Stimulated activated CD4-positive, alpha-beta T cell treated with anti-CD3 and anti-CD28 coated beads, Interleukin-4, amount 100 ng/mL, for 48 hours (primary cell): ENCODE measurements around the gene GCKR.

Source experiments
- DNase-seq, 2 donors: peaks; one replicate each; pipeline ENCODE4 v3.0.0-alpha.2; 2020; ENCODE audit warnings: low read depth in 2 of 2

GCKR gene, protein sequence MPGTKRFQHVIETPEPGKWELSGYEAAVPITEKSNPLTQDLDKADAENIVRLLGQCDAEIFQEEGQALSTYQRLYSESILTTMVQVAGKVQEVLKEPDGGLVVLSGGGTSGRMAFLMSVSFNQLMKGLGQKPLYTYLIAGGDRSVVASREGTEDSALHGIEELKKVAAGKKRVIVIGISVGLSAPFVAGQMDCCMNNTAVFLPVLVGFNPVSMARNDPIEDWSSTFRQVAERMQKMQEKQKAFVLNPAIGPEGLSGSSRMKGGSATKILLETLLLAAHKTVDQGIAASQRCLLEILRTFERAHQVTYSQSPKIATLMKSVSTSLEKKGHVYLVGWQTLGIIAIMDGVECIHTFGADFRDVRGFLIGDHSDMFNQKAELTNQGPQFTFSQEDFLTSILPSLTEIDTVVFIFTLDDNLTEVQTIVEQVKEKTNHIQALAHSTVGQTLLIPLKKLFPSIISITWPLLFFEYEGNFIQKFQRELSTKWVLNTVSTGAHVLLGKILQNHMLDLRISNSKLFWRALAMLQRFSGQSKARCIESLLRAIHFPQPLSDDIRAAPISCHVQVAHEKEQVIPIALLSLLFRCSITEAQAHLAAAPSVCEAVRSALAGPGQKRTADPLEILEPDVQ

DNA sequence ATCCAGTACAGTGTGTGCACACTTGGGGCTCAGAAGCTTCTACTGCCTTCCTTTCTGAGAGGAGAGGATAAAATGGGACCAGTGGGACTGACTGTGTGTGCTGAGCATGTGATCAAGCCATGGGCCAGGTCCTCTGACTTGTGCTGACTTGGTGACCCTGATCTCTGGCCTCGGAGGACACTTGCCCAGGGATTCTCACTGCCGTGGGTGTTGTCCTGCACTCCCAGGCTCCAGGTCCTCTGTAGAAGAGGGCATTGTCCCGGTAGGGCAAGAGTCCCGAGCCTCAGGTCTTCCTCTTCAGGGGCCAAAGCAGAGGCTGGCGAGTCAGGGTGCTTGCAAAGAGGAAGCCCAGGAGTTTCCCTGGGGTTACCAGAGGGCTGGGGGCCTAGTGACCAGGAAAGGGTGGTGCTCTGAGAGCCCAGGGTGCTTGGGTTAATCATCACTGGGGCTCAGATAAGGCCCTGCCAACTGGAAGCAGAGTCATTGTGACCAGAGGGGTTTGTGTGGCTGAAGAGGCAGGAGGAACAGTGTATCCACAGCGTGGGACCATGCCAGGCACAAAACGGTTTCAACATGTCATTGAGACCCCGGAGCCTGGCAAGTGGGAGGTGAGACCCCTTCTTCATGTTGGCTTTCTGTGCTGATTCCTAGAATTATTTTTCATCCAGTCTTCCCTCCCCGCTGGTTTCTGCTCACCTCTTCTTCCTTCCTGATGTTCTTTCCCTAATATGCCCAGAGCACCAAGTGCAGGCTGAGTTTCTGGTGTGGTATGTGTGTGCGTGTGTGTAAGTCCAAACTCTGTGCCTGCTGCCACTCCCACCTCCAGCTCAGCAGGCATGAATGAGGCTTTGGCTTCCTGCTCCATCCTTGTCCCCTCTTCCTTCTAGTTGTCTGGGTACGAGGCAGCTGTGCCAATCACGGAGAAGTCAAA is at the start of gene GCKR:
GCKR (plus strand) TSS at position 483 of the 931 bp plus-strand sequence; CDS start at position 549, 66 bp downstream.
- no peak for DNase-seq

DNA sequence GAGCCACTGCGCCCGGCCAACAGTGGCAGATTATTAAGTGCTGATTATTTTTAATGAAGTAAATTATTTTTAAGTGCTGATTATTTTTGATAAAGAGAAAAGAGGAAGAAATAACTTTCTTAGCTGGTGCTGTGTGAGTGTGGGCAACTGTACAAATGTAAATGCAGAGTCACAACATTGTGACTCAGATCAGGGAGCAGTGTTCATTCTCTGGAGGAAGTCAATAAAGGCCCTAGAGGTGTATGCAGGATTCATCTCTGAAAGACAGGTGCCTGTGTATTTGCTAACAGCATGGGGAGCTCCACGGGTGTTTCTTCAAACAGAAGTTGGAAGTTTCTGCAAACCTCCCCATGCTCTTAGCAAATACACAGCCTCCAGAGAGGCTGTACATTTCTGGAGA is 48.3 kb upstream of the GCKR start:
- DNase-seq, result no peak

DNA sequence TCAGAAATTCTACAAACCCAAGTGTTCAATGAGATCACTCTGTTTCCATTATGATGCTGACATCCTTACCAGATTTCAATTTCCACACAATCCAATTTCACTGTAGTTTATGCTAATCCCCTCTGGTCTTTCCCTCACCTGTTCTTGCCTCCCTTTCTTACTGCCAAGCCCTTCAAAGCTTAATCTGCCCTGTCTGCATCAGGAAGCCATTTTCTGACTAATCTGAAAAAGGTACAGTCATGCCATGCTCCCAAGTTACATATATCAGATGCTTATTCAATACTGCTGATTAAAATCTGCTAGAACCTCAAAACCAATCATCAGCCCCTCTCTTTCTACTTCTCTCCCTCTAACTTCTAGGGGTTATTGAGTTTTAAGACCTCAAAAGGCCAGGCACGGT is 45.5 kb upstream of the GCKR start:
- DNase-seq, result no peak

DNA sequence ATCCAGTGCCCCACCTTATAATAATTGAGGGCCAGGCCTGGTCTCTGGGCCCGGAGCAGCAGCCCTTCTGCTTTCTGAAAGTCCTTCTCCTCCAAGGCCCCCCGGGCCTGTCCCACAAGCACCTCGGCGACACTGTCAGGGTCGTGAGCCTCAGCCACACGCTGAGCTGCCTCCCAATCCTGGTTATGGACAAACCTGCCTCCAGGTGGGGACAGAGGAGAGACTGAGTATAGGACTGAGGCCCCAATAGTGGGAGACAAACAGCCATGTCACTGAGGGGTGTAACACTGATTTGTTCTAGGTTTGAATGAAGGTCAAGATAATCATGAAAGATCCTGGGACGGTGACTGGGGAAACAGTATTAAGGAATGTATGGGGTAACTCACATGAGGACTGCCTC is 42.7 kb upstream of the GCKR start:
- no peak for DNase-seq

DNA sequence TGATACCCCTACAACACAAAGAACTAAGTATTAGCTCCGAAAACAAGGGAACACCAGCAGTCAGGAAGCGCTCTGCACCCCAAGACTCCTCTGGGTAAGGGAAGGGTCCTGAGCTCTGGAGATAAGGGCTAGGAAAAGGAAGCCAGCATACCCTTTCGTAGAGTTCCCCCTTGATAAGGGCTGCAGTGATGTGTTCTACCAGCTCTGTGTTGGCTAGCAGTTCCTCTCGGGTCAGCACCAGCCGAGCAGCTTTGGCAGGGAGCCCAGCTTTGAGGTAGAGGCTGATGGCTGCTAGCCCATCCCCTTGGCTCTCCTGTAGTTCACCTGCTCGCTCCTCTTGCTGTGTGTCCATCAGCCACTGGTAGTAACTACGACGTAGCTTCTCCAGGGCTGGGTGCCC is 35.5 kb upstream of the GCKR start:
- DNase-seq, result no peak

DNA sequence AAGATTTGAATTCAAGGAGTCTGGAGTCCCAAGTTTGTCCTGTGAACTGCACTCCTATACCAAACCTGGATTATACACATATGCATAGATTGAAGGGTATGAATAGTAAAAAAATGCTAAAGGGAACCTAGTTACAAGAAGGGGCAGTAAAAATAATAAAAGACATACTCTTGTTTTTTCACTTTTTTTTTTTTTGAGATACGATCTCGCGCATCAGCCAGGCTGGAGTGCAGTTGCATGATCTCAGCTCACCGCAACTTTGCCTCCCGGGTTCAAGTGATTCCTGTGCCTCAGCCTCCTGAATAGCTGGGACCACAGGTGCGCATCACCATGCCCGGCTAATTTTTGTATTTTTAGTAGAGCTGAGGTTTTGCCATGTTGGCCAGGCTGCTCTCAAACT is 32.2 kb upstream of the GCKR start:
- no peak for DNase-seq

DNA sequence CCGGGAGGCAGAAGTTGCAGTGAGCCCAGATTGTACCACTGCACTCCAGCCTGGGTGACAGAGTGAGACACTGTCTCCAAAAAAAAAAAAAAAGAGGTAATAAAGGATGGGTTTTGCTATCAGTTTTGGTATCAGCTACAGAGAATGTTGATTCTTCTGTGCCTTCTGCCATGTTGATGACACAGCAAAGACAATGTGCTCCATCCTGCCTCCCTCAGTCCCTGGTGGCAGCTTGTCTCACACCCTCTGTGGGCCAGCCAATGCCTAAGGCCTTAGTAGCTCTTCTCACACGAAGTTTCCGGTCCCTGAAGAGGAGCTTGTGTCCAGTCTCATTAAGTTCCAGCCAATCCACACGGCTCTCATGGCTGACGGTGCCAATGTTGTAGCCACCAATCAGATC is 24.7 kb upstream of the GCKR start:
- DNase-seq, result no peak

DNA sequence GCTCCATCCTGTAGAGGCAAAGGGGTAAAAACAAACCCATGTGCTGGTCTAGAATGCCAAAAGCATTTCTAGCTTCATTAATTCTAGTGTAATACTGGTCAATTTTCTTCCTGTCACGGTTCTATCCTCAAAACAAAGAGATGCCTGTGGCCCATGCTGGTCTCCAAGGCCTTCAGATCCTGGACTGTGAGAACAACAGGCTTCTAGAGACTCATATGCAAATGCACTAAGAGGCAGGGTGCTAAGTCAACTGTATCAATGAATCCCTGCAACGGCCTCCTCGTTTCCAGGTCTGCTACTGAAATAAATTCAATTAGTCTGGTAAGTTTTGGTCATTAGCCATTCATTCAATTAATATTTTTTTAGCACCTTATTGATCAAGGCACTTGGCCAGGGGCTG is 11.1 kb upstream of the GCKR start:
- DNase-seq, result no peak

DNA sequence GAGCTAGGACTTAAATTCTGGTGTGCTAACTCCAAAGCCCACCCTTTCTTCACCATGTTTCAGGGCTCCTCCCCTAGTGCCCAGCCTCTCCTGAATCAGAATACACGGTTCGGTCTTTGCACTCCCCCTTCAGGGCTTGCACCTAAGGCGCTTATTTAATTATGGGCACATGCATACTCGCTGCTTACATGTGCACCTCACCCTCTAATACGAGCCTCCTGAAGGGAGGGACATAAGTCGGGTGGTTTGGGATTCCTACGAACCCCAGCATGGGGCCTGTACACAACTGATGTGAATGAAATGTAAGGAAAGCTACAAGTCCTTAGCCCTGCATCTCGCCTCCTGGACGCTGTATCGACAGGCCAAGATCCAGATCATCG is 7.5 kb upstream of the GCKR start:
- DNase-seq, result no peak

DNA sequence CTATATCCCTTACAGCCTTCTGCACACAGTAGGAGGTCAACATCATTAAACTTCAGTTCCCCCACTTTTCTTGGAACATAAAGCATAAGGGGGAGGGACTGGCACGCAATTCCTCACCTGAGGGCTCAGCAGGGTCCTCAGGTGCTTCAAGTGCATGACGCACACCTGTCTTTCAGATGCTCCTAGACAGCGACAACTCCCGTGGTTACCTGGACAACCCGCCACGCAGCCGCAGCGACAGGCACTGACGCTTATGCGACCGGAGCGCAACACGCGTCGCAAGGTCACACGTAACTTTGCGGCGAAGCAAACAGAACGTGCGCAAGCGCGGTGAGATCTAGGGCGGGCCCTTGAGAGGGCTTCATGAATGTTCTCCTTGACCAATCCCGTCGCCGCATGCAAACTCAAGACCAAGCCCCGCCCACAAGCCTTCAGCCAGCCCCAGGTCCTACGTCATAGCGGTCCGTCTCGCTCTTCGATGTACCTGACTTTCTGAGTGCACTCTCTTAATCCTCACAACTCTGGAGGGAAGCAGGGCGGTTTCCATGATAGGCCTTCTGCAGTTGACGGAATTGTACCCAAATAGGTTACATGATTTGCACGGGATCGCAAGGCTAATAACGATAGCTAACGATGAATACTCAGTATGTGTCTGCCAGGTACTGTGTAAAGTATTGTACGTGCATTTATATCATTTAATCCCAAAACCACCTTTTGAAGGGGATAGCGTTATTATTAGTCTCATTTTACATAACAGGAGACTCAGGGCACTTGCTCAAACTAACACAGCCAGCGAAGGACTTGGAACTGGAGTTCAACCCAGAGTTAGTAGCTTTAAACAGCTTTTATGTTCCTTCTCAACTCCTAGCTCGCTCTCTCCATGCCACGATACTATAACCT is 6.9 kb upstream of the GCKR start, which contains the start of gene IFT172:
IFT172 (minus strand) TSS at position 246 of the 900 bp plus-strand sequence; CDS start at position 156, 90 bp downstream.
- peak; percentile 98 to 99 for DNase-seq

DNA sequence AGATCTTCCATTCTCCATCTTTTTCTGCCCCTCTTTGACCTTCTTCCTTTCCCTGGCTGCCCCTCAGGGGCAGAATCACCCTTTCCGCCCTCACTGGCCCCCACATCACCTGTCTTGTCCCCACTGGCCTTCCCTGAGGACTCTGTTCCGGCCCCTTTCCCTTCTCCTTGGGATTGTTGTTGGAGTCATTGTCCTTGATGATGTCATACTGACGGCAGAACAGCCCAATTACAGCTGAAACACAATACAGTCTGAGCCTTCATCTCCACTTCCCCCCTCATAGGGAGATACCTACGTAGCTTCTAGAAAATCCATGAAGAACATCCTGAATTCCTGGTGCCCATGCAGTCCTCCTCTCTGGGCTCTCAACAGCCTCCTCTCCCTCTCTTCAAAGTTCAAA is 4.1 kb upstream of the GCKR start:
- no peak for DNase-seq

DNA sequence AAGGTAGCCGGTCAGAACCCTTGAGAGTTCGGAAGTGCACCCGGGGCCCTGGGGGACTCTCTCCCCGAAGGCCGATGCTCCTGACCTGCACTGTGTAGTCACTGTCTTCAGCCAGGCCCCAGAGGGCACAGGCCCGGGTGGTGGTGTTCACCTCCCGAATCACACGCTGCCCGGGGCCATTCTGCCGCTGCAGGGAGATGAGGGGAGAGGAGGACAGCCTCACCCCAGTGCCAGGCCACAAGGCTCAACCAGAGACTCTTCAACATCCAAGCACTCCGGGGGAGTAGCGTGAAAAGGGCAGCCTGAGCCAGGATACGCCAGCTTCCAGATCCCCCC is 2.7 kb upstream of the GCKR start:
- DNase-seq, result no peak

DNA sequence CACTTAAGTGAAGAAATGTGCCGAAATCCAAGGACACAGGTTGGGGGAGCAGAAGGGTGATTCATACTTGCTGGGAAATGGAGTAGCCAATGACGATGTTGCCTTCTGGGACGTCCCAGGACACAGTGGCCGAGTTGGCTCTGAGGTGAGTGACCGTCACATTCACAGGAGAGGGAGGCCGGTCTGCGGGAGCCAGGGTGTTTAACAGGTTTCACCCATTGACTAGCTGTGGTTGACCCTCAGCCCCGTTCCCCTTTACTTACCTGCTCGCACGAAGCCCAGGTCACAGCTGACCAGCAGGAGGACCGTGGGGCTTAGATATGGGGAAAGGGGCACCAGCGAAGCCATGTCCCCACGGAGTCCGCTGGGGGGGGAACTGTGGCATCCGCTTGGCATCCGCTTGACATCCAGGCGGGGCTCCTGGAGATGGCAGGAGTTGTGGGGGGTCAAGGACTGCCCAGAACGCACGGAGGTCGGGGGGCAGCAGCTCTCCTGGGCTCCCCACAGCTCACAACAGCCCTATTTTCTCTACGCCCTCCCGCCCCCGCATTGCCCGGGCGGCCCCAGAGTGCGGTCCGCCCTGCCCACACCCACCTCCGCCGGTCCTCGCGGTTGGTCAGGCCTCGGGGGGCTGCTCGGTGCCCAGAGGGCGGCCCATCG is 2.2 kb upstream of the GCKR start:
- DNase-seq, result no peak

DNA sequence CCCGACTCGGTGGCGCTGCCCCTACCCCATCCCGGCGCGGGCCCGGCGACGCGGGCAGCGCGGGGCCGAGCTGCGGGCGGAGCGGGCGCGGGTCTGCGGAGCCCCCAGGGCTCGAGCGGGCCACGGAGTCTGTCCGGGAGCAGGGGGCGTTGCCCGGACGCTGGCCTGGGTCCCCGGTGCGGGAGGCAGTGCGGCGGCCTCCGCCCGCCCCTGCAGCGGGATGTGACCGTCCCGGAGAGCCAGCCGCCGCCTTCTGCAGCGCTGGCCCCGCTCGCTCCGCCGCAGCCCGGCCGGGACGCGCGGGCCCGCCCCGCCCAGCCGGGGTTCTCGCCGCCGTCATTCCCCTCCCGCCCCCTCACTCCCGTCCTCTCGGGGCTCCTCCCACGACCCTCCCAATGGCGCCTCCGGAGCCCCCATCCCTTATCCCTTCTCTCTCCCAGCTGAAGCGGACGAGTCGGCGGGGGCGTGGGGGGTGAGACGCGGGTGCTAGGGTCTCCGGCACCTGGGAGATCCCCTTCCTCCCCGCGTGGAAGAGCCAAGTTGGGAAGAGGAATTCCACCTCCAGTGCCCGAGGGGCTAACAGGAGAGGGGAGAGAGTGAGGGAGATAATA is 1.6 kb upstream of the GCKR start, which contains the start of gene FNDC4:
FNDC4 (minus strand) TSS at position 257 of the 611 bp plus-strand sequence. CDS start 521 bp downstream, outside the sequence.
- no peak for DNase-seq

DNA sequence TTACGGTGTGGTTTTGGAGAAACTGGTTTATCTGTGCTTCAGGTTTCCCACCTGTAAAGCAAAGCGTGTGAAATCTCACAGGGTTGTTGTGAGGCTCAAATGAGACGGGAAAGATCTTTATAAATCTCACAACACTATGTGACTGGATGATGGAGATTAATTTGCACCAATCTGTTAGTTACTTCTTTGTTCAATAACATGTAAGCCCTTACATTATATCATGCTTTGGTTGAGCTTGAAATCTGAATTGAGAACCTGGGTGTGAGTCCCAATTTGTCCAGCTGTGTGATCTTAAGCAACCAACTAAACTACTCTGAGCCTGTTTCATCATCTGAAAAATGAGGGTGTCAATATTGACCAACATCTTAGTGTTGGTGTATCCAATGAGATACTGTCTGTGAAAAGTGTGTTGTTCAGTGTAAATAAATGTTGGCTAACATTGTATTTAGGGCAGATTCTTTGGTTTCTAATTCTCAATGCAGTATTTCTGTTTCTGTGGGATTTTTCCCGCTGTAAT is 741 bp upstream of the GCKR start:
- DNase-seq, result no peak

DNA sequence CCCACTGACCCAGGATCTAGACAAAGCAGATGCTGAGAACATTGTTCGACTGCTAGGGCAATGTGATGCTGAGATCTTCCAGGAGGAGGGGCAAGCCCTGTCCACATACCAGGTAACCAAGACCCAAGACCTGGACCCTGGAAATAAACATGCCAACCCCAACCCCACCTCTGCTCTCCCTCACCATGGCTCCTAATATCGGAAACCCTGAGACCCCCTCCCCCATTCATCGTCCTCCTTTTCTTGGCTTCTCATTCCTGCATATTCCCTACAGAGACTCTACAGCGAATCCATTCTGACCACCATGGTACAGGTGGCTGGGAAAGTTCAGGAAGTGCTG is 619 bp downstream of the GCKR start:
- DNase-seq, result no peak

DNA sequence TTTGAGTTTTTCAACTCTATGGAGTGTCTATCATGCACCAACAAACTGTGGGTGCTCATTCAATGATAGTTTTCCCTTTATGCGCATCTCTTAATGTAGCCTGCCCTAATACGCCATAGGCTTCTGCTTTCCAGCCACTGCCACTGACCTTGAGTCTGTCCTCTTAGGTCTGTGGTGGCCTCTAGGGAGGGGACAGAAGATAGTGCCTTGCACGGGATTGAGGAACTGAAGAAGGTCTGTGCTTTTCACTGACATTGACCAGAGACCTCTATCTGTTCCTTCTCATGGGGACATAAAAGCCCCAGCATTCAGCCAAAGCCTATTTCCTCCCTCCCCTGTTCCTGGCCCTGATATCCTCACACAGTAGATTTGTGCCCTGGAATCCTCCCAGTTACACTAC is 2.3 kb downstream of the GCKR start:
- DNase-seq, result no peak

DNA sequence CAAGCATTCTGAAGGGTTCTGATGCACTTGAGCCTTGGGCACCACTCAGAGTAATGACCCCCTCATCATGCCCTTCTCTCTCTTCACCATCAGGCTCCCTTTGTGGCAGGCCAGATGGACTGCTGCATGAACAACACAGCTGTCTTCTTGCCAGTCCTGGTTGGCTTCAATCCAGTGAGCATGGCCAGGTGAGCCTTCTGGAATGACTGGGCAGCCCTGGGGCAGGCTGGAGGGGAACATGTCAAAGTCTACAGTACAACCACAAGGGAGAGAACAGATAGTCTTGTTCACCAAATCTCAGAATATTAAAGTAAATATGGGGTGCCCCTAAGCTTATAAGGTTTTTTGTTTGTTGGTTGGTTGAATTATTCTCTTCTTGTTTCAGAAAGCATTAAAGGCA is 4.4 kb downstream of the GCKR start:
- DNase-seq, result no peak

DNA sequence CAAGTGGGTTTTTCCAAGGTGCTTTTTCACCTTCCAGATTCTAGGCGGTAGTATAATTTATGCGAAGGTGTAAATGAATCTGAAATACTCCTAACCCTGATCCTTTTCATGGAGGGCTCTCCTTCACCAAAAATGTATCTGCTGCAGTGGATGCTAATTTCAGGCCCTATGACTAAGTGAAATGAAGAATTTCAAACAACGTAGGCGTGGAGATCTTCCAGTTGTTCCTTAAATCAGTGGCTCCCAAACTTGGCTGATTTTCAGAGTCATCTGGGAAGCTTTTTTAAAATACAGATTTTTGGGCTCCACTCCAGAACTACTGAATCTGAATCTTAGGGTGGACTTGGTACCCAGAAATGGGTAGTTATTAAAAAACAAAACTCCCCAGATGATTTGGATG is 5.5 kb downstream of the GCKR start:
- DNase-seq, result no peak

DNA sequence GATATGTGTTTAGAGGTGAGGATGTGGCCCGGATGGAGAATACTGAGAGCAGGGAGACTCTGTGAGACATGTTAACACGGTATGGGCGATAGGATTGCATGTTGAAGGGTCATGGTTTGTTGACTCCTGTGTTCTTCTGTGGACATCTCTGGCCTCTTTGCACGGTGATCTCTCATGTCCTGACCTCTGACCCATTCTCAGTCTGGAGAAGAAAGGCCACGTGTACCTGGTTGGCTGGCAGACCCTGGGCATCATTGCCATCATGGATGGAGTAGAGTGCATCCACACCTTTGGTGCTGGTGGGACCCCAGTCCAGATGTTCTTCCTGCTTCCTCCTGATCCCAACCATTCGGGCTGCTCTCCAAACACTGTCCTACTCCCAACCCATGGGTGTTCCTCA is 9.9 kb downstream of the GCKR start:
- DNase-seq, result no peak
